ENCODE data around the gene SHANK2. TPM values are rescaled to one million over a fixed set of nuclear protein-coding genes. Genes with fewer than 3 reads are reported as not detected.

The SHANK2 gene
- total RNA-seq, 2 experiments from 2014 or later = not detected

GRCh38 chr11:71265559-71266092 lies 13.2 kb upstream of the SHANK2 start:
- H3K9me3 Mint-ChIP-seq (ENCODE audit: insufficient read depth) = no peaks in the 10 kb centered on the region

GRCh38 chr11:71263386-71263785 lies 11.0 kb upstream of the SHANK2 start:
- DNase-seq (no peak), ATAC-seq (no peak)
- Mint-ChIP-seq H3K9me3 (ENCODE audit: insufficient read depth) (no peaks in the 10 kb centered on the region), H3K27ac (no peak overlapping the region), H3K27me3 (ENCODE audit: low read depth) (no peaks in the 10 kb centered on the region), H3K36me3 (ENCODE audit: low read depth) (no peaks in the 10 kb centered on the region), H3K4me3 (no peak overlapping the region), H3K4me1 (ENCODE audit: low read depth) (no peaks in the 10 kb centered on the region)
- ChIA-PET CTCF (no interaction called here), POLR2A (no interaction called here)

More at GRCh38 chr11:71265559-71266092, 13.2 kb upstream of the SHANK2 start:
- CTCF ChIA-PET = no interaction called here
- no peaks in the 10 kb centered on the region for H3K36me3 Mint-ChIP-seq (ENCODE audit: low read depth)
- H3K4me3 Mint-ChIP-seq = no peak overlapping the region
- POLR2A ChIA-PET = no interaction called here
- no peak for ATAC-seq
- H3K27ac Mint-ChIP-seq = no peak overlapping the region
- H3K27me3 Mint-ChIP-seq (ENCODE audit: low read depth) = no peaks in the 10 kb centered on the region
- no peak for DNase-seq
- H3K4me1 Mint-ChIP-seq (ENCODE audit: low read depth) = no peaks in the 10 kb centered on the region

GRCh38 chr11:71255800-71256479 lies 3.6 kb upstream of the SHANK2 start:
- Mint-ChIP-seq H3K4me1 (ENCODE audit: low read depth) (no peaks in the 10 kb centered on the region), H3K36me3 (ENCODE audit: low read depth) (no peaks in the 10 kb centered on the region), H3K9me3 (ENCODE audit: insufficient read depth) (no peaks in the 10 kb centered on the region), H3K27ac (no peak overlapping the region), H3K4me3 (no peak overlapping the region), H3K27me3 (ENCODE audit: low read depth) (peaks cover 20% of the 10 kb centered on the region)
- ChIA-PET CTCF (no interaction called here), POLR2A (no interaction called here)
- ATAC-seq (no peak), DNase-seq (no peak)

- no peaks in the 10 kb centered on the region for H3K36me3 Mint-ChIP-seq (ENCODE audit: low read depth)
These were observed 2.9 kb upstream of the SHANK2 start for GRCh38 chr11:71255323-71255722.

GRCh38 chr11:71253794-71254193 lies 1.4 kb upstream of the SHANK2 start:
- Mint-ChIP-seq H3K27me3 (ENCODE audit: low read depth) (peaks cover 35% of the 10 kb centered on the region), H3K4me1 (ENCODE audit: low read depth) (no peaks in the 10 kb centered on the region), H3K4me3 (no peak overlapping the region), H3K36me3 (ENCODE audit: low read depth) (no peaks in the 10 kb centered on the region), H3K9me3 (ENCODE audit: insufficient read depth) (no peaks in the 10 kb centered on the region), H3K27ac (no peak overlapping the region)
- ChIA-PET CTCF (no interaction called here), POLR2A (no interaction called here)
- DNase-seq (no peak), ATAC-seq (no peak)

More at GRCh38 chr11:71255323-71255722, 2.9 kb upstream of the SHANK2 start:
- CTCF ChIA-PET = no interaction called here
- ATAC-seq = no peak
- DNase-seq = no peak
- peaks cover 26% of the 10 kb centered on the region for H3K27me3 Mint-ChIP-seq (ENCODE audit: low read depth)
- H3K4me1 Mint-ChIP-seq (ENCODE audit: low read depth) = no peaks in the 10 kb centered on the region
- no peak overlapping the region for H3K27ac Mint-ChIP-seq
- H3K9me3 Mint-ChIP-seq (ENCODE audit: insufficient read depth) = no peaks in the 10 kb centered on the region
- no peak overlapping the region for H3K4me3 Mint-ChIP-seq
- POLR2A ChIA-PET = no interaction called here

- POLR2A ChIA-PET = no interaction called here
- Mint-ChIP-seq H3K27me3 (ENCODE audit: low read depth) (peaks cover 37% of the 10 kb centered on the region), H3K27ac (no peak overlapping the region), H3K4me1 (ENCODE audit: low read depth) (no peaks in the 10 kb centered on the region), H3K4me3 (no peak overlapping the region), H3K36me3 (ENCODE audit: low read depth) (no peaks in the 10 kb centered on the region), H3K9me3 (ENCODE audit: insufficient read depth) (no peaks in the 10 kb centered on the region)
- ATAC-seq (no peak), DNase-seq (no peak)
- CTCF ChIA-PET = no interaction called here
These were observed 673 bp upstream of the SHANK2 start for GRCh38 chr11:71252770-71253730.

- ATAC-seq (no peak), DNase-seq (no peak)
- Mint-ChIP-seq H3K27me3 (ENCODE audit: low read depth) (peaks cover 37% of the 10 kb centered on the region), H3K36me3 (ENCODE audit: low read depth) (no peaks in the 10 kb centered on the region), H3K4me3 (no peak overlapping the region), H3K27ac (no peak overlapping the region), H3K4me1 (ENCODE audit: low read depth) (no peaks in the 10 kb centered on the region), H3K9me3 (ENCODE audit: insufficient read depth) (no peaks in the 10 kb centered on the region)
- POLR2A ChIA-PET = no interaction called here
- CTCF ChIA-PET = no interaction called here
These were observed 562 bp downstream of the SHANK2 start for GRCh38 chr11:71251761-71252268.

GRCh38 chr11:71251151-71251721 lies 1.1 kb downstream of the SHANK2 start:
- peaks cover 37% of the 10 kb centered on the region for H3K27me3 Mint-ChIP-seq (ENCODE audit: low read depth)
- H3K27ac Mint-ChIP-seq = no peak overlapping the region
- no peaks in the 10 kb centered on the region for H3K36me3 Mint-ChIP-seq (ENCODE audit: low read depth)
- H3K4me1 Mint-ChIP-seq (ENCODE audit: low read depth) = no peaks in the 10 kb centered on the region
- H3K9me3 Mint-ChIP-seq (ENCODE audit: insufficient read depth) = no peaks in the 10 kb centered on the region
- DNase-seq = no peak
- ATAC-seq = no peak
- ChIA-PET POLR2A (no interaction called here), CTCF (no interaction called here)
- H3K4me3 Mint-ChIP-seq = no peak overlapping the region

- no peak overlapping the region for H3K4me3 Mint-ChIP-seq
- no peaks in the 10 kb centered on the region for H3K4me1 Mint-ChIP-seq (ENCODE audit: low read depth)
- DNase-seq (no peak), ATAC-seq (no peak)
- no peaks in the 10 kb centered on the region for H3K36me3 Mint-ChIP-seq (ENCODE audit: low read depth)
- POLR2A ChIA-PET = no interaction called here
- no peak overlapping the region for H3K27ac Mint-ChIP-seq
- no peaks in the 10 kb centered on the region for H3K9me3 Mint-ChIP-seq (ENCODE audit: insufficient read depth)
- CTCF ChIA-PET = no interaction called here
- peaks cover 37% of the 10 kb centered on the region for H3K27me3 Mint-ChIP-seq (ENCODE audit: low read depth)
These were observed 1.7 kb downstream of the SHANK2 start for GRCh38 chr11:71250523-71251150.

GRCh38 chr11:71249301-71249700 lies 3.1 kb downstream of the SHANK2 start:
- H3K27ac Mint-ChIP-seq = no peak overlapping the region
- no peaks in the 10 kb centered on the region for H3K9me3 Mint-ChIP-seq (ENCODE audit: insufficient read depth)
- H3K4me1 Mint-ChIP-seq (ENCODE audit: low read depth) = no peaks in the 10 kb centered on the region
- H3K27me3 Mint-ChIP-seq (ENCODE audit: low read depth) = peaks cover 33% of the 10 kb centered on the region
- no peaks in the 10 kb centered on the region for H3K36me3 Mint-ChIP-seq (ENCODE audit: low read depth)
- POLR2A ChIA-PET = no interaction called here
- CTCF ChIA-PET = no interaction called here
- ATAC-seq (no peak), DNase-seq (no peak)
- no peak overlapping the region for H3K4me3 Mint-ChIP-seq

- Mint-ChIP-seq H3K27ac (no peak overlapping the region), H3K36me3 (ENCODE audit: low read depth) (no peaks in the 10 kb centered on the region), H3K4me1 (ENCODE audit: low read depth) (no peaks in the 10 kb centered on the region), H3K27me3 (ENCODE audit: low read depth) (peaks cover 26% of the 10 kb centered on the region), H3K4me3 (no peak overlapping the region), H3K9me3 (ENCODE audit: insufficient read depth) (no peaks in the 10 kb centered on the region)
- ATAC-seq (no peak), DNase-seq (no peak)
- ChIA-PET POLR2A (no interaction called here), CTCF (no interaction called here)
These were observed 3.7 kb downstream of the SHANK2 start for GRCh38 chr11:71248656-71249055.

- no peak for DNase-seq
- no peak for ATAC-seq
- no peak overlapping the region for H3K27ac Mint-ChIP-seq
- no peaks in the 10 kb centered on the region for H3K9me3 Mint-ChIP-seq (ENCODE audit: insufficient read depth)
- H3K4me1 Mint-ChIP-seq (ENCODE audit: low read depth) = no peaks in the 10 kb centered on the region
- no peak overlapping the region for H3K4me3 Mint-ChIP-seq
- ChIA-PET CTCF (no interaction called here), POLR2A (no interaction called here)
- peaks cover 22% of the 10 kb centered on the region for H3K27me3 Mint-ChIP-seq (ENCODE audit: low read depth)
- H3K36me3 Mint-ChIP-seq (ENCODE audit: low read depth) = no peaks in the 10 kb centered on the region
These were observed 4.2 kb downstream of the SHANK2 start for GRCh38 chr11:71248251-71248570.
